B cell (primary cell): ENCODE measurements around the gene HMGB4. TPM values are rescaled to one million over a fixed set of nuclear protein-coding genes. Genes with fewer than 3 reads are reported as not detected.

Experiments
- ATAC-seq: fragments of 200-7000 bp; cut with Tn5 transposase; one replicate; pipeline ENCODE4 v1.10.0; 2021; ENCODE audit warnings: low read depth, mild to moderate bottlenecking, moderate number of reproducible peaks, moderate library complexity
- CTCF ChIA-PET: fragments of 350-600 bp; sonication (Branson Sonifier 250); formaldehyde crosslinking; loops from one replicate; lab custom pipeline; 2021; ENCODE audit warnings: antibody characterized with exemption, inconsistent platforms; lab: Charles Lee
- POLR2A ChIA-PET: fragments of 350-600 bp; sonication (Branson Sonifier 250); formaldehyde crosslinking; loops from one replicate; lab custom pipeline; 2021; ENCODE audit warnings: antibody characterized with exemption; lab: Charles Lee
- DNase-seq: peaks from one replicate; pipeline ENCODE4 v3.0.0; 2013
- H2AFZ ChIP-seq: 2 replicates; pipeline ENCODE4 v1.6.1; 2012; ENCODE audit warnings: mild to moderate bottlenecking, low read depth, low read length; ENCODE audit not compliant: insufficient read depth, poor library complexity, severe bottlenecking
- H3K27ac ChIP-seq, 2 donors: 1 replicate in 1 of 2; 2 replicates in 1 of 2; pipeline ENCODE4 v1.5.1; 2012 to 2013; ENCODE audit warnings: low read length in 2 of 2, mild to moderate bottlenecking in 2 of 2, moderate library complexity in 1 of 2
- H3K27me3 ChIP-seq, 4 experiments: fragments of 200-600 bp in 1 of 4; sonication (generic) in 1 of 4; replicated peaks in 1 of 4; 1 replicate in 2 of 4; 2 replicates in 2 of 4; pipeline versions ENCODE4 v1.6.1 to v1.7.0; 2013 to 2016; ENCODE audit warnings: low read length in 3 of 4, mild to moderate bottlenecking in 2 of 4, mixed read lengths in 1 of 4, moderate library complexity in 1 of 4; ENCODE audit not compliant: insufficient read depth in 4 of 4, control insufficient read depth in 3 of 4; ENCODE audit errors: control extremely low read depth in 1 of 4
- H3K36me3 ChIP-seq, 2 experiments: replicated peaks in 1 of 2; 1 replicate in 1 of 2; 2 replicates in 1 of 2; pipeline versions ENCODE4 v1.6.1 to v1.7.1; 2013; ENCODE audit warnings: low read length in 1 of 2; ENCODE audit not compliant: insufficient read depth in 2 of 2, control insufficient read depth in 1 of 2; ENCODE audit errors: control extremely low read depth in 1 of 2, extremely low read depth in 1 of 2
- H3K4me1 ChIP-seq, 2 donors: fragments of 200-600 bp in 1 of 2; sonication (generic) in 1 of 2; 1 replicate in 1 of 2; 2 replicates in 1 of 2; pipeline versions ENCODE4 v1.5.1 to v1.6.1; 2013 to 2017; ENCODE audit warnings: low read length in 2 of 2; ENCODE audit not compliant: control insufficient read depth in 2 of 2, insufficient read depth in 2 of 2
- H3K4me2 ChIP-seq: replicated peaks from 2 replicates; pipeline ENCODE3; 2012; ENCODE audit warnings: mild to moderate bottlenecking, low read depth, low read length; ENCODE audit not compliant: poor library complexity, severe bottlenecking
- H3K4me3 ChIP-seq, 5 experiments: fragments of 200-600 bp in 1 of 5; sonication (generic) in 1 of 5; 1 replicate in 3 of 5; 2 replicates in 2 of 5; pipeline versions ENCODE4 v1.5.1 to v1.7.0; 2011 to 2016; ENCODE audit warnings: low read length in 4 of 5, mild to moderate bottlenecking in 4 of 5, low read depth in 2 of 5, control low read depth in 1 of 5, moderate library complexity in 1 of 5; ENCODE audit not compliant: insufficient read depth in 1 of 5; ENCODE audit errors: control extremely low read depth in 1 of 5, extremely low read depth in 1 of 5
- H3K79me2 ChIP-seq: fragments of 200-600 bp; sonication (generic); one replicate; pipeline ENCODE4 v1.6.0; 2016; ENCODE audit warnings: low read length; ENCODE audit not compliant: control insufficient read depth, insufficient read depth
- H3K9ac ChIP-seq: fragments of 200-600 bp; sonication (generic); 2 replicates; pipeline ENCODE4 v1.6.1; 2017; ENCODE audit warnings: mild to moderate bottlenecking, low read length, moderate library complexity
- H3K9me3 ChIP-seq, 3 donors: one replicate each; pipeline versions ENCODE4 v1.6.1 to v1.7.1; 2013; ENCODE audit warnings: low read length in 2 of 3; ENCODE audit not compliant: control insufficient read depth in 2 of 3, insufficient read depth in 1 of 3; ENCODE audit errors: control extremely low read depth in 1 of 3
- H4K20me1 ChIP-seq: 2 replicates; pipeline ENCODE4 v1.6.0; 2012; ENCODE audit warnings: mild to moderate bottlenecking, low read length; ENCODE audit not compliant: insufficient read depth, control insufficient read depth, poor library complexity, severe bottlenecking
- H3K27ac Mint-ChIP-seq: one replicate; pipeline ENCODE4 v1.8.0; 2021; ENCODE audit warnings: mixed read lengths
- H3K27me3 Mint-ChIP-seq: one replicate; pipeline ENCODE4 v1.8.0; 2021; ENCODE audit warnings: mixed read lengths
- H3K4me1 Mint-ChIP-seq: one replicate; pipeline ENCODE4 v1.8.0; 2021; ENCODE audit warnings: mixed read lengths
- H3K4me3 Mint-ChIP-seq: one replicate; pipeline ENCODE4 v1.8.0; 2021; ENCODE audit warnings: mixed read lengths
- H3K9me3 Mint-ChIP-seq: one replicate; pipeline ENCODE4 v1.8.0; 2022; ENCODE audit warnings: mixed read lengths; ENCODE audit not compliant: insufficient read depth
- CTCF ChIP-seq: fragments of 200-600 bp; IDR thresholded peaks from one replicate; pipeline ENCODE4 v1.8.0; 2022; ENCODE audit warnings: antibody characterized with exemption, mild to moderate bottlenecking
- EZH2 ChIP-seq: IDR thresholded peaks from 2 replicates; pipeline ENCODE4 v1.6.1; 2012; ENCODE audit warnings: borderline replicate concordance, low read depth, mild to moderate bottlenecking, moderate library complexity, low read length; ENCODE audit not compliant: insufficient read depth, poor library complexity, severe bottlenecking
- WGBS: methylation state at CpG from one replicate; pipeline ENCODE4 v1.1.5; 2013; ENCODE audit warnings: missing lambda C conversion rate; ENCODE audit not compliant: insufficient coverage; 5-methylcytosine and 5-hydroxymethylcytosine counted together
- intact Hi-C: fragments of 100-400 bp; cut with micrococcal nuclease; formaldehyde crosslinking; loops from one replicate; pipeline ENCODE4 v1.10.0; 2022
- polyA plus RNA-seq: library from polyadenylated mRNA; depleted of rRNA; stranded (reverse); fragments of >200 nt; gene quantifications from 2 replicates; pipeline ENCODE4 v1.2.3, GENCODE V29; 2012
- total RNA-seq, 2 donors: library from RNA; stranded (reverse); fragments of 120-200 nt in 1 of 2; gene quantifications; 1 replicate in 1 of 2; 2 replicates in 1 of 2; pipeline versions ENCODE4 v1.2.3 to v1.2.4, GENCODE V29; 2013 to 2022

Gene HMGB4
- total and polyA plus RNA-seq, 2 donors (not counting 1 experiment from before 2014, with no cell fraction given): not detected

GRCh38 chr1:33848205-33848937 is 15.5 kb upstream of the HMGB4 start:
- DNase-seq: no peak
- Mint-ChIP-seq H3K27ac (no peak overlapping the region), H3K4me1 (no peaks in the 10 kb centered on the region), H3K4me3 (no peak overlapping the region), H3K9me3 (no peaks in the 10 kb centered on the region), H3K27me3 (peaks cover 4% of the 10 kb centered on the region)
- Histone ChIP-seq H3K27me3 (peaks cover 0 to 4% (median 0%) of the 10 kb centered on the region in 4 experiments), H3K36me3 (no peaks in the 10 kb centered on the region), H4K20me1 (no peaks in the 10 kb centered on the region), H3K4me3 (no peak overlapping the region), H3K4me1 (no peaks in the 10 kb centered on the region), H3K79me2 (no peaks in the 10 kb centered on the region), H3K9ac (no peak overlapping the region), H2AFZ (no peak overlapping the region), H3K9me3 (peaks cover 0 to 5% (median 0%) of the 10 kb centered on the region in 3 donors), H3K4me2 (no peak overlapping the region), H3K27ac (no peak overlapping the region)
- ChIA-PET CTCF (no interaction called here), POLR2A (no interaction called here)
- 42% methylated on average over 2 of the region's 4 CpGs for WGBS
- no peak for TF ChIP-seq CTCF
- TF ChIP-seq EZH2: no peak
- intact Hi-C loops: no loop called here
- no peak for ATAC-seq

GRCh38 chr1:33849211-33849610 is 14.7 kb upstream of the HMGB4 start:
- H3K36me3 ChIP-seq: no peaks in the 10 kb centered on the region
- Mint-ChIP-seq H3K4me1 (no peaks in the 10 kb centered on the region), H3K27ac (no peak overlapping the region), H3K9me3 (no peaks in the 10 kb centered on the region), H3K4me3 (no peak overlapping the region), H3K27me3 (peaks cover 8% of the 10 kb centered on the region)
- H3K4me2 ChIP-seq: no peak overlapping the region
- no peak overlapping the region for H3K4me3 ChIP-seq
- WGBS: 100% methylated on average over 1 of the region's 1 CpG
- ATAC-seq: no peak
- H3K4me1 ChIP-seq: no peaks in the 10 kb centered on the region
- DNase-seq: no peak
- no peak for TF ChIP-seq EZH2
- TF ChIP-seq CTCF: no peak
- no peak overlapping the region for H2AFZ ChIP-seq
- no peaks in the 10 kb centered on the region for H3K79me2 ChIP-seq
- no peak overlapping the region for H3K9ac ChIP-seq
- H3K27me3 ChIP-seq: peaks cover 0 to 8% (median 0%) of the 10 kb centered on the region in 4 experiments
- ChIA-PET POLR2A (no interaction called here), CTCF (no interaction called here)
- intact Hi-C loops: no loop called here
- peaks cover 0 to 5% (median 0%) of the 10 kb centered on the region in 3 donors for H3K9me3 ChIP-seq
- H3K27ac ChIP-seq: no peak overlapping the region
- H4K20me1 ChIP-seq: no peaks in the 10 kb centered on the region
